GM21737 (cell line): ENCODE data around the gene NR2F2.
"Not testable (repeated sequence)": the region's sequence is repeated elsewhere in the genome, so short reads cannot be mapped to it uniquely, and the experiment has no call there.

Experiments used
- ATAC-seq: cut with Tn5 transposase; IDR thresholded peaks from one replicate; pipeline ENCODE4 v1.9.1; 2021; ENCODE audit warnings: mild to moderate bottlenecking, moderate library complexity; ENCODE audit not compliant: unreplicated experiment

Gene NR2F2

DNA sequence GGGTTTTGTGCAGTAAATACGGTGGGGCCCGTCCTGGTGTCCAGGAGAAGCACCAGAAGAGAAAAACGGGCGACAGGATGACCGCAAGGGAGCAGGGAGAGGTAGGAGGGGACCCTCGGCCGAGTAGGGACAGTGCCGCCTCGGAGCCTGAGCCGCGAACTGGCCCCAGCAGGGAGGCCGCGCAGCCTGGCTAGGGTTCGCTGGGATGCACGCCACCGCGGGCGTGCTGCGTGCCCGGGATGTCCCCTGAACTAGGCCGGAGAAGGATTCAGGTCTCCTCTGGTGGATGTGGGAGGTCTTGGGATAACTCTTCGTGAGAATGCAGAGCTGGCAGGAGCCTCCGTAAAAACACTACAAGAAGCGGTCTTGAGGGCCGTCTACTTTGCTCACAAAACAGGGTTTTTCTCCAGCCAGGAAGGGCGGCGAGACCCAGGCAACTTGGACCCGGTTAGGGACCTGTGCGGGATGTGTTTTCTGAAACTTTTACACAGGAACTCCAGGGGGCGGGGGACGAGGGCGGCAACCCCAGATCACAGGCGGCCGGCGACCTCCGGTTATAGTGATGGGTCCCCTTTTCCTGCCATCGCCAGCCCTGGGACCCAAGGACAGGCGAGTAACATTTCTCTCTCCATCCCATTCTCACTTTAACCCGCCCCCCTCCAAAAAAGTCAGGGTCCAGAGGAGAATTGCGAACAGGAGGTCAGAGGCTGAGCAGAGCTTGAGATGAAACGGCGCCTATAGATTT, 35.5 kb downstream of the NR2F2 start:
- no peak for ATAC-seq

DNA sequence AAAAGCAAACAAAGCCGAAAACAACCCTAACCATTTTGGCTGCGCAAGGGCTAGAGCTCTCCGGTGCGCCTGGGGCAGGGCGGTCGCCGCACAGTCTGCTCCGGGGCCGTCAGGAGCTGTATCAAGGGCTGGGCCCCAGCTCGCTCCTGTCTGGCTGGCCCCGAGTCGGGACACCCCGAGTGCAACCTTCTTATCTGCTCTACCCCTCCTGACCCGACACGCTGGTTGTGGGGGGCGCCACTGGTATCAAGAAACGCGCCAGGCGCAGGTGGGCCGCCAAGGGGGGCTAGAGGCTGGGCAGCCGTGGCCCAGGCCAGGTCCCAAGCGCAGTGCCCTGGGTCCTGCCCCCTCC, 36.0 kb downstream of the NR2F2 start:
- ATAC-seq: no peak

DNA sequence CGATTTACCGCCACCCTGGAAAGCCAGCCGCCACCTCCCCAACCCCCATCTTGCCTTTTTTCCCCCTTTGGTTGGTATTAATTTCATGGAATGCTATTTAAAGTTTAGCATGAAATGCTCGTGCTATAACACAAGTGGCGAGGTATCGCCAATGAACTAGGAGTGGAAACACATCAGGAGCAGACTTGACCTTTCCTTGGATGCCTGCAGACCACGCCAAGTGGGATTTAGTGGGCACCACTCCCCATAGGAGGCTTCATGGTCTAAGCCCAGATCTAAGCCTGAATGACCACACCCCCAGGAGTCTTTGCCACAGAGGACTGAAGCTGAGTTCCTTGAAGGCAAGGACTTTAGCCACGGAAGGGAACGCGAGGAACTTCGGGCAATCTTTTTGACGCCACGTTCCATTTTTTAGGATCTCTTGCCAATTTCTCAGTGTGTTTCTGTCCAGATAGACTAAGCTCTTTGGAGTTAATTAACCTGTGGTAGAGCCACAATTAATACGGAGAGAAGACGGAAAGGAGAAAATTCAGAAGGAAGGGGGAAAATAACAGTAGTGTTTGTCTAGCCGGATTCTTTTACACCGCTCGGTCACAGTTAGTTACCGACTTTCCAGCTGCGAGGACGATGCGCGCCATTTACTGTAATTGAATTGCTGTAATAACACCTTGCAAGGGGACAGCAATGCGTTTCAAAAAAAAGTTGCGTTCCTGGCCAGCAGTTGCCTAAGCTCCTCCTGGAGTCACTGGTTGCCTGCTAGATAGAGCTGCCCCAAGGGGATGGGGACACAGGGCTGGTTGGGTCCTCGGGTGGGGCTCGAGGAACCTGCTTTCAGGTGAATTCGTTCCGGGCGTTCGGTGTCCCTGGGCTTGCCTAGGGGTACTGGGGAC, 37.1 kb downstream of the NR2F2 start:
- no peak for ATAC-seq

DNA sequence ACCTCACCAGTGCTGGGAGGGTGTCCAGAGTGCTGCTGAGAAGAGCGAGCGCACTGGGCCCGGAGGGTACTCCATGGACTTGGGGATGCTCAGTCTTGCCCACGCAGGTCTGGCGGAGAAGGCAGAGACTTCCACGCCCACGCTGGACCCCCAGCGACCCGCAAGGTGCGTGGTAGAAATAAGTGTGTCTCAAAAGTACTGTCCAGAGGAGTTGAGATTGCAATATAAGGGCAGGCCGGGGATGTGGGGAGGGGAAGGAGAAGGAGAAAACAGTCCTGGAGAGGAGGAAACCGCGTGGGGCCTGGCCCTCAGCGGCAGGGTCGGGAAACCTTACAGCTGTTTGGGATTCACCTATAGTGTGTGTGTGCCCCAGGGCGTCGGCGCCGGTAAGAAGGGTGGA, 38.9 kb downstream of the NR2F2 start:
- no peak for ATAC-seq

DNA sequence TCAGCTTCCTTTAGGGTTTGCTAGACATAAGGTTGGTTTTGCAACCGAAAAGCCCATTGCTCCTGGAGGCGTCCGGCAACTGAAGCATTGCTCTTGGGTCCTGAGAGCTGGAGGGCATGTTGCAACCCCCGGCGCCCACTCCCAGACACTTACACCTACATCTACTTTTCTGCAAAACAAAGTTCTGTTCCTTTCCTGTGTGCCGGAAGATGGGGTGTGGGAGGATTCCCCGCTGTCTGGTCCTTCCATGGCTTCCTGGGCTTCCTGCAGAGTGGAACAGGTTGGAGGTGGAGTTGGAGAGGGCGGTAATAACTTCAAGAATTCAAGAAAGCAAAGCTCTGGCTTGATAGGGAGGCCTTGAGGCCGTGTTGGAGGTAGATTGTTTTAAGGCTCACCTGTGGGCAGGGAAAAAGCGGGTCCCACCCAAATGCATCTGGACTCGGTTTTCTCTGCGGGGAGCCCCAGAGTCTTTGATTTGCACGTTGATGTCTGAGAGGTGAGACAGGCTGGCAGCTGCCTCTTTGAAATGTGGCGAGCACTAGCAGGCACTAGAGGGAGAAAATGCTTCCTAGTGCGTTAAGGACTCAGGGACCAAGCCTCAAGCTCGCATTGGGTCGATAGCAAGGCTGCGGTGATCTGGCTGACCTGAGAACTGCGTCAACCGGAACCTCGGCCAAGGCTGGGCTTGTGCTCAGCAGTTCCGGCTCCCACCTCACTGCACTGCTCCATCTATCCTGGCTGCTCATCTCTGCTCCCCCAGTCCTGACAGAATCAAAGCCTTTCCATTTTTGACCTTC, 39.5 kb downstream of the NR2F2 start:
- ATAC-seq: no peak

DNA sequence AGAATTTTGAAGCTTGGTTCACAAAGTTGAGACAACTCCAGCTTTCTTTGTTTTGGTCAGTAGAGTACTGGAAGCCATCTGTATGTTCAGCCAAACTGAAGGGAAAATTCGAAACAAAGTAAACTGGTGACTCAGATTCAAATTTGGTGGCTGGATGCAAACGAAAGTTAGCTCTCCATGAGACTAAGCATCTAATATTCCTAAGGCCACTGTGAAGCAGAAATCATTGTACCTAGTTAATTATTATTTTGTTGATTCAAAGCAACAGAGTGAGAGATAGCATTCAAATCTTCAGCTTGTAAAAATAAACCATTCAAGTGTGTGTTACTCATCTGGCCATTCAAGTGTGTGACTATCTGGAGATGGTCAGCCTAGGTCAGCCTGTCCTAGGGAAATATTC, 42.1 kb downstream of the NR2F2 start:
- ATAC-seq: no peak

DNA sequence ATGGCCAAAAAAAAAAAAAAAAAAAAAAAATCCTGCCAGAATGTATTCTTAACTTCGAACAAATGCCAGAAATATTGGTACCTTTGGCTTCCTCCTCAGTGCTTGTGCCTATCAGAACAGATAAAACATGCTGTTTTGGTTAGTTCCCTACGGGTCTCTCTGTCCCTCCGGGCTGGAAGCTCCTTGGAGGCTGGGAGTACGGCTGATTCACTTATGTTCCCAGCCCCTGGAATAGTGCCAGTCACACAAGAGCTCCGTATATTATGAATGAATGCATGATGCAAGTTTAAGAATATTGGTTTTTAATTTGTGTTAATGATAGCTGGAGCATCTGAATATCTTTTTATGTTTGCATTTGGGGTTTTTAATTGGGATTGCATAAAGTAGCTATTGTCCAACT, 44.0 kb downstream of the NR2F2 start:
- ATAC-seq: no peak

DNA sequence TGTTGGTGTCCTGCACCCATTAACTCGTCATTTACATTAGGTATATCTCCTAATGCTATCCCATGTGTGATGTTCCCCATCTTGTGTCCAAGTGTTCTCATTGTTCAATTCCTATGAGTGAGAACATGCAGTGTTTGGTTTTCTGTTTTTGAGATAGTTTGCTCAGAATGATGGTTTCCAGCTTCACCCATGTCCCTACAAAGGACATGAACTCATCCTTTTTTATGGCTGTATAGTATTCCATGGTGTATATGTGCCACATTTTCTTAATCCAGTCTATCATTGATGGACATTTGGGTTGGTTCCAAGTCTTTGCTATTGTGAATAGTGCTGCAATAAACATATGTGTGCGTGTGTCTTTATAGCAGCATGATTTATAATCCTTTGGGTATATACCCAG, 49.1 kb downstream of the NR2F2 start:
- not testable (repeated sequence) for ATAC-seq

DNA sequence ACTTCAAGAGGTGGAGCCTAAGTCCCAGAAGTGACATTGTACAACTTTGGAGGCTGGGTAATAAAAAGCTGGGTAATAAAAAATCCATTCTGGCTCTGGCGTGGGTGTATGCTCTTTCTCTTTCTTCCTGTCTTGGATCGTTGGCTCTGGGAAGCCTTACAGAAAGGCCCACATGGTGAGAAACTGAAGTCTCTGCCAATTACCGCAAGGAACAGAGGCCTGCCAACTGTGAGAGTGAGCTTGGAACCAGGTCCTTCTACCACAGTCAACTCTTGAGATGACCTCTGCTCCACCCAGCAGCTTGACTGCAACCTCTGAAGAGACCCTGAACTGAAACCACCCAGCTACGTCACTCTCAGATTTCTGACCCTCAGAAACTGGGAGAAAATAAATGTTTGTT, 51.0 kb downstream of the NR2F2 start:
- no peak for ATAC-seq

DNA sequence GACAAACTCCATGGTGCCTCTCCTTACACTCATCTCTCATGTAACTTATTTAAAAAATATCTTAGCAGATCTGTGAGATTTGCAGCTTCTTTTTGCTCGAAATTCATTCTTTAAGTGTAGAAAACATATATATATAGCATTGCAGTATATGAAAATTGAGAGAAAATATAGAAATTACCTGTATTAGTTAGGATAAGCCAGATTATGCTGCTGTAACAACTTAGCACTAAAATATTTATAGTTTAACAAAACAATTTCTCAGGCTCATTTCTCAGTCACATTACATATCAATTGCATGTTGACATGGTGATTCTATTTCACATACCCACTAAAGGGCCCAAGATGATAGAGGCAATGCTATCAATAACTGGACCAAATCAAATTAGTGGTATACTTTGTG, 54.7 kb downstream of the NR2F2 start:
- ATAC-seq: no peak

DNA sequence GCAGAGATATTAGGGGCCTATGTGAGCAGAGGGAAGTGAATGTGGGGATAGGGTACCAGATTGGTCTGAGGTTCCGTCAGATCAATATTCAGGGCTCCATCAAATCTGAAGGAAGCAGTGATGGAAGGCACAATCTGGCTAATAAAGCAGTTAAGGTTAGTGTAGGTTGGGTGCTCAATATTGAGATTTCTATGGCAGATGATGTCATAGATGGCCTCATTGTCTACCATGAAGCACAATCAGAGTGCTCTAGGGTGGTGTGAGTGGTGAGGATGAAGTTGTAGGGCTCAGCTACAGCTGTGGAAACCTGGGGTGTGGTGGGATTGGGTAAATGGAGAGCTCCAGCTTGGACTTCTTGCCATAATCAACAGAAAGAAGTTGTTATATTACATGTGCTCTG, 58.2 kb downstream of the NR2F2 start:
- ATAC-seq: no peak
